SH-SY5Y (cell line): Measurements from ENCODE around the gene TSTD1.

Source experiments
- GATA2 ChIP-seq: IDR thresholded peaks from 2 replicates; pipeline ENCODE4 v1.6.1; 2011; ENCODE audit warnings: mild to moderate bottlenecking, low read depth, low read length
- GATA3 ChIP-seq: IDR thresholded peaks from 2 replicates; pipeline ENCODE4 v1.6.1; 2011; ENCODE audit warnings: low read depth, mild to moderate bottlenecking, low read length, moderate library complexity

DNA sequence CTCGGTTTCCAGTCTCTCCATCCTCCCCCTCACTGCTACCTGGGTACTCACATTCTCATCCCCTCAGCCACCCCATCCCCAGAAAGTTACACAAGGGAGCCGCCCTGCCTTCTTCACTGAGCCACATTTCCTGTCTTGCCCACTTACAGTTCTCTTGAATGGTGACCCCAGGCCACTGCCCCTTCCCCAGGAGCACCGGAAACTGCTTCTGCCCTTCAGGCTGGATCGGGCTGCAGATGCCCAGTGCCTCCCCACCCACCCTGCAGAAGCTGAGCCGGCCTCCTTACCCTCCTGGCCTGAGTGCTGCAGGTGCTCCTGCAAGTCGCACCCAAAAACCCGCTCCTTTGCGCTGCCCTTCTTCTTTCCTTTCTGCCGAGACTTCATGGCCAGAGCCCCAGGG, 30.5 kb upstream of the TSTD1 start:
- no peak for TF ChIP-seq GATA3
- no peak for TF ChIP-seq GATA2
